Testis (tissue), 3 donors: Measurements from ENCODE around the gene MCOLN1. TPM values are rescaled to one million over a fixed set of nuclear protein-coding genes. Genes with fewer than 3 reads are reported as not detected.

Experiments used
- DNase-seq: peaks from one replicate; pipeline ENCODE4 v3.0.0-alpha.2; 2019
- H3K27ac ChIP-seq, 2 donors: fragments of 200-600 bp; sonication (generic); one replicate each; pipeline ENCODE4 v1.5.1; 2019
- H3K27me3 ChIP-seq: fragments of 200-600 bp; sonication (generic); one replicate; pipeline ENCODE4 v1.5.1; 2019
- H3K36me3 ChIP-seq: fragments of 200-600 bp; sonication (generic); one replicate; pipeline ENCODE4 v1.5.1; 2017; ENCODE audit warnings: low read depth; ENCODE audit errors: missing control alignments
- H3K4me1 ChIP-seq: fragments of 200-600 bp; sonication (generic); one replicate; pipeline ENCODE4 v1.5.1; 2019
- H3K4me3 ChIP-seq, 2 donors: fragments of 200-600 bp; sonication (generic); one replicate each; pipeline ENCODE4 v1.5.1; 2017 to 2019
- H3K9me3 ChIP-seq: fragments of 200-600 bp; sonication (generic); one replicate; pipeline ENCODE4 v1.5.1; 2017
- CTCF ChIP-seq, 3 experiments: fragments of 450-650 bp in 2 of 3; fragments of 200-600 bp in 1 of 3; sonication (generic) in 1 of 3; IDR thresholded peaks; one replicate each; pipeline ENCODE4 v1.5.1; 2016 to 2019; ENCODE audit warnings: antibody characterized with exemption in 3 of 3, mild to moderate bottlenecking in 2 of 3, moderate library complexity in 1 of 3
- POLR2A ChIP-seq: fragments of 450-650 bp; IDR thresholded peaks from one replicate; pipeline ENCODE4 v1.6.1; 2017; ENCODE audit warnings: antibody characterized with exemption, mild to moderate bottlenecking, moderate library complexity
- whole genome bisulfite sequencing, 2 donors: methylation state at CpG; one replicate each; pipeline ENCODE4 v1.1.5; 2018; 5-methylcytosine and 5-hydroxymethylcytosine counted together
- intact Hi-C: fragments of 100-400 bp; cut with DNase I; formaldehyde crosslinking; loops from one replicate; pipeline ENCODE4 v1.15.1; 2023; ENCODE audit warnings: low total_unique reads
- polyA plus RNA-seq: library from polyadenylated mRNA; stranded (reverse); fragments of 350-450 nt; fragmentation: Illumina TruSeq; extraction: RNeasy Lipid Tissue Mini Kit (QIAGEN cat#74804); gene quantifications from one replicate; pipeline ENCODE4 v1.2.3, GENCODE V29; 2014; ENCODE audit warnings: low read depth, low replicate concordance; ENCODE audit not compliant: insufficient read depth
- total RNA-seq, 2 donors: library from RNA; depleted of rRNA; stranded (reverse); fragments of >200 nt; gene quantifications; one replicate each; pipeline ENCODE4 v1.2.3, GENCODE V29; 2016

MCOLN1 gene
- total and polyA plus RNA-seq, 3 donors from 2014 or later: 15.2 to 26.9 (median 17.7) TPM

GRCh38 chr19:7550987-7551761 is 28.8 kb downstream of the MCOLN1 start:
- Histone ChIP-seq H3K36me3 (no peaks in the 10 kb centered on the region), H3K27ac (no peak overlapping the region), H3K4me3 (peak overlapping the region; percentile 12 to 39), H3K4me1 (no peaks in the 10 kb centered on the region), H3K27me3 (no peaks in the 10 kb centered on the region), H3K9me3 (no peaks in the 10 kb centered on the region)
- no peak for TF ChIP-seq POLR2A
- peak in 1 of 3 experiments; percentile 4 for TF ChIP-seq CTCF (IDR thresholded peaks at IDR 0.05)
- DNase-seq: peak; percentile 90
- intact Hi-C loops: no loop called here
- whole genome bisulfite sequencing, 2 donors: 26 to 44% methylated on average over 17 to 50 of the region's 51 CpGs

GRCh38 chr19:7552781-7553180 is 30.4 kb downstream of the MCOLN1 start:
- TF ChIP-seq CTCF (IDR thresholded peaks at IDR 0.05): no peak
- no peak for TF ChIP-seq POLR2A
- WGBS, 2 donors: 48 to 72% methylated on average over 2 of the region's 2 CpGs

GRCh38 chr19:7554565-7554964 is 32.1 kb downstream of the MCOLN1 start:
- H3K27ac ChIP-seq: no peak overlapping the region
- peak overlapping the region in 1 of 2 donors; percentile 44 for H3K4me3 ChIP-seq
- H3K4me1 ChIP-seq: no peaks in the 10 kb centered on the region
- 75 to 84% methylated on average over 7 to 28 of the region's 28 CpGs for WGBS, 2 donors
- TF ChIP-seq CTCF (IDR thresholded peaks at IDR 0.05) (no peak), POLR2A (no peak)
- no peak for DNase-seq
- H3K9me3 ChIP-seq: no peaks in the 10 kb centered on the region
- H3K27me3 ChIP-seq: no peaks in the 10 kb centered on the region
- intact Hi-C loops: no loop called here
- H3K36me3 ChIP-seq: peaks cover 6% of the 10 kb centered on the region

More at GRCh38 chr19:7552781-7553180, 30.4 kb downstream of the MCOLN1 start:
- H3K4me1 ChIP-seq: no peaks in the 10 kb centered on the region
- no peaks in the 10 kb centered on the region for H3K36me3 ChIP-seq
- no peak for DNase-seq
- H3K27me3 ChIP-seq: no peaks in the 10 kb centered on the region
- intact Hi-C loops: no loop called here
- H3K27ac ChIP-seq: no peak overlapping the region
- H3K9me3 ChIP-seq: no peaks in the 10 kb centered on the region
- H3K4me3 ChIP-seq: no peak overlapping the region

GRCh38 chr19:7554990-7555864 is 32.8 kb downstream of the MCOLN1 start:
- Histone ChIP-seq H3K27ac (no peak overlapping the region), H3K27me3 (no peaks in the 10 kb centered on the region), H3K4me1 (no peaks in the 10 kb centered on the region), H3K9me3 (no peaks in the 10 kb centered on the region), H3K4me3 (peak overlapping the region; percentile 7 to 44), H3K36me3 (peaks cover 6% of the 10 kb centered on the region)
- peak; percentile 83 for DNase-seq
- WGBS, 2 donors: 68 to 70% methylated on average over 24 to 60 of the region's 62 CpGs
- TF ChIP-seq CTCF (IDR thresholded peaks at IDR 0.05) (no peak), POLR2A (no peak)
- intact Hi-C loops: no loop called here
